Measurements from ENCODE around the gene COG5. TPM values are rescaled to one million over a fixed set of nuclear protein-coding genes. Genes with fewer than 3 reads are reported as not detected.

Gene COG5
- total RNA-seq: 10 to 100 TPM; 12.7 to 27.1 TPM
- polyA plus RNA-seq: 1 to 10 TPM; 4.1 TPM

GRCh38 chr7:107563775-107564552 lies at the start of gene COG5, which contains the start of gene DUS4L:
TSS of gene COG5 (minus strand) at chr7:107563920. CDS start at chr7:107563896, 24 bp downstream.
TSS of gene DUS4L (plus strand) at chr7:107563971. CDS start at chr7:107567071, 3,100 bp downstream.
- H3K27me3 ChIP-seq (ENCODE audit: control insufficient read depth in 4 of 4, insufficient read depth in 4 of 4, low read length in 3 of 4): no peaks in the 10 kb centered on the region
- H3K9ac ChIP-seq (ENCODE audit: low read depth in 1 of 2, low read length in 2 of 2): peak within 1 kb of the TSS; percentile 39 to 84
- TF ChIP-seq HNF4A (conservative IDR thresholded peaks at IDR 0.05) (no peak), ATF3 (IDR thresholded peaks at IDR 0.05) (peak; percentile 67), SP1 (IDR thresholded peaks at IDR 0.05) (peak; percentile 57), JUND (IDR thresholded peaks at IDR 0.05) (peak in 1 of 2 donors; percentile 36), NR2F2 (IDR thresholded peaks at IDR 0.05) (no peak), RAD21 (IDR thresholded peaks at IDR 0.05) (no peak), RXRA (IDR thresholded peaks at IDR 0.05) (no peak), ZBTB33 (IDR thresholded peaks at IDR 0.05) (no peak), EGR1 (IDR thresholded peaks at IDR 0.05; ENCODE audit: low read depth in 2 of 2) (peak; percentile 17 to 80), MAX (IDR thresholded peaks at IDR 0.05) (no peak), TAF1 (conservative IDR thresholded peaks at IDR 0.05) (no peak), FOXA1 (IDR thresholded peaks at IDR 0.05) (no peak), CTCF (IDR thresholded peaks at IDR 0.05; ENCODE audit: low read depth, low read length, missing input control) (no peak), HNF4G (IDR thresholded peaks at IDR 0.05) (no peak), REST (IDR thresholded peaks at IDR 0.05) (peak; percentile 16), GABPA (IDR thresholded peaks at IDR 0.05 in 1 of 2, conservative IDR thresholded peaks at IDR 0.05 in 1 of 2) (peak in 1 of 2 donors; percentile 58), YY1 (IDR thresholded peaks at IDR 0.05) (peak; percentile 95), FOXA2 (IDR thresholded peaks at IDR 0.05) (no peak)
- H3K36me3 ChIP-seq (ENCODE audit: control insufficient read depth in 4 of 4, insufficient read depth in 3 of 4, low read depth in 1 of 4, low read length in 3 of 4): no peaks in the 10 kb centered on the region
- WGBS: under 1% methylated on average over 55 of the region's 55 CpGs
- no peaks in the 10 kb centered on the region for H3K9me3 ChIP-seq (ENCODE audit: control insufficient read depth in 4 of 4, low read length in 3 of 4)
- peak within 1 kb of the TSS; percentile 89 to 90 for H3K27ac ChIP-seq (ENCODE audit: low read depth in 1 of 2, low read length in 2 of 2)
- H3K4me1 ChIP-seq (ENCODE audit: control insufficient read depth in 4 of 4, insufficient read depth in 4 of 4, low read length in 3 of 4): peaks cover 0 to 20% (median 13%) of the 10 kb centered on the region in 4 donors
- peak within 1 kb of the TSS; percentile 93 to 95 (median 95) for H3K4me3 ChIP-seq (ENCODE audit: low read depth in 1 of 3, low read length in 3 of 3)
- DNase-seq (ENCODE audit: low spot score): peak; percentile 95
